ENCODE data around the gene BMPR1A.

- TF ChIP-seq NFRKB (IDR thresholded peaks at IDR 0.05), result no peak
- TF ChIP-seq CTBP1 (IDR thresholded peaks at IDR 0.05; ENCODE audit: borderline replicate concordance), result no peak
- TF ChIP-seq ELF4 (IDR thresholded peaks at IDR 0.05), result no peak
- no peak for TF ChIP-seq FOXA1 (IDR thresholded peaks at IDR 0.05)
- no peak for TF ChIP-seq SUZ12 (IDR thresholded peaks at IDR 0.05)
- TF ChIP-seq, protein P1, sequence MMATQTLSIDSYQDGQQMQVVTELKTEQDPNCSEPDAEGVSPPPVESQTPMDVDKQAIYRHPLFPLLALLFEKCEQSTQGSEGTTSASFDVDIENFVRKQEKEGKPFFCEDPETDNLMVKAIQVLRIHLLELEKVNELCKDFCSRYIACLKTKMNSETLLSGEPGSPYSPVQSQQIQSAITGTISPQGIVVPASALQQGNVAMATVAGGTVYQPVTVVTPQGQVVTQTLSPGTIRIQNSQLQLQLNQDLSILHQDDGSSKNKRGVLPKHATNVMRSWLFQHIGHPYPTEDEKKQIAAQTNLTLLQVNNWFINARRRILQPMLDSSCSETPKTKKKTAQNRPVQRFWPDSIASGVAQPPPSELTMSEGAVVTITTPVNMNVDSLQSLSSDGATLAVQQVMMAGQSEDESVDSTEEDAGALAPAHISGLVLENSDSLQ (IDR thresholded peaks at IDR 0.05), result no peak
- TF ChIP-seq SP1 (IDR thresholded peaks at IDR 0.05), result no peak
Observed at GRCh38 chr10:86972613-86973380, 216.4 kb downstream of the BMPR1A start.
